Bone marrow (tissue), 2 donors: Measurements from ENCODE around the gene NAPEPLD.
"Not testable (repeated sequence)": the region's sequence is repeated elsewhere in the genome, so short reads cannot be mapped to it uniquely, and the experiment has no call there.

Source experiments
- DNase-seq, 2 donors: peaks; one replicate each; lab custom pipeline; 2025; lab: John Stamatoyannopoulos, UW

Gene NAPEPLD

DNA sequence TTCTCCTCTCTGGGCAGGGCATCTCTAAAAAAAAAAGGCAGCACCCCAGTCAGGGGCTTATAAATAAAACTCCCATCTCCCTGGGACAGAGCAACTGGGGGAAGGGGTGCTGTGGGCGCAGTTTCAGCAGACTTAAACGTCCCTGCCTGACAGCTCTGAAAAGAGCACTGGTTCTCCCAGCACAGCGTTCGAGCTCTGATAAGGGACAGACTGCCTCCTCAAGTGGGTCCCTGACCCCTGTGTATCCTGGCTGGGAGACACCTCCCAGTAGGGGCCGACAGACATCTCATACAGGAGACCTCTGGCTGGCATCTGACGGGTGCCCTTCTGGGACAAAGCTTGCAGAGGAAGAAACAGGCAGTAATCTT, 42.2 kb downstream of the NAPEPLD start:
- DNase-seq = not testable (repeated sequence)

DNA sequence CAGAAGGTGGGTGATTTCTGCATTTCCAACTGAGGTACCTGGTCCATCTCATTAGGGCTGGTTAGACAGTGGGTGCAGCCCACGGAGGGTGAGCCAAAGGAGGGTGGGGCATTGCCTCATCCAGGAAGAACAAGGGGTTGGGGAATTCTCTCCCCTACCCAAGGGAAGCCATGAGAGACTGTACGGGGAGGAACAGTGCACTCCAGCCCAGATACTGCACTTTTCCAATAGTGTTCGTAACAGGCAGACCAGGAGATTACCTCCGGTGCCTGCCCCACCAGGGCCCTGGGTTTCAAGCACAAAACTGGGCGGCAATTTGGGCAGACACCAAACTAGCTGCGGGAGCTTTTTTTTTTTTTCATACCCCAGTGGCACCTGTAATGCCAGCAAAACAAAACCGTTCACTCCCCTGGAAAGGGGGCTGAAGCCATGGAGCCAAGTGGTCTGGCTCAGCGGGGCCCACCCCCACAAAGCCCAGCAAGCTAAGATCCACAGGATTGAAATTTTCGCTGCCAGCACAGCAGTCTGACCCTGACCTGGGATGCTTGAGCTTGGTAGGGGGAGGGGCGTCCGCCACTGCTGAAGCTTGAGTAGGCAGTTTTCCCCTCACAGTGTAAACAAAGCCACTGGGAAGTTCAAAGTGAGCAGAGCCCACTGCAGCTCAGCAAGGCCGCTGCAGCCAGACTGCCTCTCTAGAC, 42.7 kb downstream of the NAPEPLD start:
- DNase-seq = no peak

DNA sequence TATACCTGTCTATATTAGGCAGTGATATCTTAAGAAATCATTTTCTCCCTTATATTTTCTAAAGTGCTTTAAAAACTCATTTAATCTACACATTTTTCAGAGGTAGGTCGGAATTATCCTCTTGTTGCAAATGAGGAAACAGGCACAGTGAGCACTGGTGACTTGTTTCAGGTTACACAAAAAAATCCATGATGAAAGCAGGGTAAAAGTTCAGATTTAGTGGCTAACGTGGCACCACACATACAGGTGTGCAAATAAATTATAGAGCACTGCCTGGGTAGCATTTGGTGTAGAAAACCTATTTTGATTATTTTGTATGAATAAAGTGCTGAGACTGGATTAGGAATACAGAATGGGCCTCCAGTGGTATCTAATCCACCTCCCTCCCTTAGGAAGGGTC, 47.4 kb downstream of the NAPEPLD start:
- DNase-seq = no peak

DNA sequence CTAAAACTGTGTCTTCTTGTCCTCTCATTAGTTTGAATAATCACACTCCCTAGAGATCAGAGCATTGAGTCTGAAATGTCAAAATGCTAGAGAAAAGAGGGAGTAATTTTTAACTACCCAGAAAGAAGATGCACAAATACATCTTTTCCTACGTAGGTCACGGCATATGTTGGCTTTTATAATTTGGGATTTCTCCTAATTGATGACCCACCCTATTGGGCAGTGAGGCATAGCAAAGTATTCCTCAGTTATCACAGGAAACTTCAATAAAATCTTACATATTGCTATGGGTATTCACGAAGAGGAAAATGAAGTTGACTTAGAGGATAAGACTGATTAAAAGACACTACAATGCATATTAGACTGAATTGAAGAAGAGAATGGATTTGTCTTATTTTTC, 48.6 kb downstream of the NAPEPLD start:
- DNase-seq = no peak

DNA sequence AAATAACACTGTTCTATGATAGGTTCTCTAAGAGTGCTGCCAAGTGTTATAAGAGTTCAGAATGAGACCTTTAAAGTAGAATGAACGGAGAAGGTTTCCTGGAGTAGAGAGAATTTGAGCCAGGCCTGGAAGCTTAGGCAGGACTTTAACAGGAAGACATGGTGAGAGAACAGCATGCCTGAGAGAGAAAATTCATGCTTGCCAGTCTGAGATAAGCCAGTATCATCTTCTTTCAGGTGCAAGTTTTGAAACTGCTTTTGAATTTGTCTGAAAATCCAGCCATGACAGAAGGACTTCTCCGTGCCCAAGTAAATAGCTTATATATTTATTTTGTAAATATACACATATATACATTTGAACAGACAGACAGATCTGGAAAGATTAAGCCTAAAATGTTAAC, 51.9 kb downstream of the NAPEPLD start:
- no peak for DNase-seq

DNA sequence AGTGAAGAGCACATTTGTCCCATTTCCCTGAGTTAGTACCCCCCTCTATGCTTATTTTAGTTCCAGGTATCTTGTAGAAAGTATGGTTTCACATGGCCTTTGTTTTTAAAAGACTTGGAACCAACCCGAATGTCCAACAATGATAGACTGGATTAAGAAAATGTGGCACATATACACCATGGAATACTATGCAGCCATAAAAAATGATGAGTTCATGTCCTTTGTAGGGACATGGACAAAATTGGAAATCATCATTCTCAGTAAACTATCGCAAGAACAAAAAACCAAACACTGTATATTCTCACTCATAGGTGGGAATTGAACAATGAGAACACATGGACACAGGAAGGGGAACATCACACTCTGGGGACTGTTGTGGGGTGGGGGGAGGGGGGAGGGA, 53.3 kb downstream of the NAPEPLD start:
- DNase-seq = not testable (repeated sequence)

DNA sequence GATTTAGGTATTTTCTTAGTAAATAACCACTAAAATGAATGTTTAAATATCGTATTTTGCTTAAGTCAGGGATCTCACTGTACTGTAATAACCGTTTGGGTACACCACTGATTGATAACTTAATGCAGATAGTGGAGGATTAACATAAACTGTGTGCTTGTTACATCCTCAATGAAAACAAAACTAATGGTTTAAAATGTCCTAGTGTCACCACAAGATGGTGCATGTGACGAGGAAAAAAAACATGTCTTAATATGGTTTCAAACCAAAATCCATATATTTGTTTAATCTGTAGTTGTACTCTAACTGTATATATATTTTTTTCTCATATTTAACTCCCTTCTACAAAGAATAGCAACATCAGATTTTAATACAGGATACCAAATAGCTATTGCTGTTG, 54.8 kb downstream of the NAPEPLD start:
- no peak for DNase-seq

DNA sequence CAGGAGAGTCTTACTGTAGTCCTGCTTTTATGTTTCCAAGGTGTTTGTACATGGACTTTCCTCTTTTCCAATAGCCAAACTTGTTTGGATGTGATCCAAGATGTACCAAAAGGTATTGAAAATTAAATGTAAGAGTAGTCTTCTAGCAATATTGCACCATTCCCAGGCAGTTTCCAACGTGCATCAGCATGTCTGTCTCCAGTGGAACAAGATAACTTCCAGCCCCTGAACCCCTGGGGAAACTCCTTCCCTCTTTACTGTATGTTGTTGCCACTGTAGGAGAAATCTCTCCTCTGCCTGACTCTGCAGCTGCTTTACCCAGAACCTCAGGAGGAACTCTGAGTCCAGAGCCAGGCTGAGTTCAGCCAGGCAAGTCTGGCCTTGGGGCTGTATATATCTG, 55.5 kb downstream of the NAPEPLD start:
- no peak for DNase-seq

DNA sequence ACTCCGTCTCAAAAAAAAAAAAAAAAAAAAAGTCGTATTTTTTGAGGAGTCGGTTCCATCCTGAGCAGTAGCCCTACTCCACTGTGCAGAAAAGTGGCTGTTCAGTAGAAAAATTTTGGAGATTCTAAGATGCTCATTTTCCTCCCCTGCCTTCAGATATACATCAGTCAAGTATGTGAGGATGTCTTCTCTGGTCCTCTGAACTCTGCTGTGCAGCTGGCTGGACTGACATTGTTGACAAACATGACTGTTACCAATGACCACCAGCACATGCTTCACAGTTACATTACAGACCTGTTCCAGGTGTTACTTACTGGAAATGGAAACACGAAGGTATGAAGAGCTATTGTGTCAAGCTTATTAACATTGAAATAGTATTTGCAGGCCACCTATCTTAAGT, 56.6 kb downstream of the NAPEPLD start:
- DNase-seq = not testable (repeated sequence)

DNA sequence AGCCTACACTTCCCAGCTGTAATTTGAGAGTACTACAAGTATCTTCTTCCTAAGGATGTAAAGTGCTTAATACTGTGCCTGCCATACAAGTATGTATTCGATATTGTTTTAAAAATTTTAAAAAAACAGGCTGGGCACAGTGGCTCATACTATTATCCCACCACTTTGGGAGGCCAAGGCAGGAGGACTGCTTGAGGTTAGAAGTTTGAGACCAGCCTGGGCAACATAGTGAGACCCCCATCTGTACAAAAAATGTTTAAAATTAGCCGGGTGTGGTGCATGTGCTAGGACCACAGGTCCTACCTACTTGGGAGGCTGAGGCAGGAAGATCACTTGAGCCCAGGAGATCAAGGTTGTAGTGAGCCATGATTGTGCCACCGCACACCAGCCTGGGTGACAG, 65.7 kb downstream of the NAPEPLD start:
- no peak for DNase-seq

DNA sequence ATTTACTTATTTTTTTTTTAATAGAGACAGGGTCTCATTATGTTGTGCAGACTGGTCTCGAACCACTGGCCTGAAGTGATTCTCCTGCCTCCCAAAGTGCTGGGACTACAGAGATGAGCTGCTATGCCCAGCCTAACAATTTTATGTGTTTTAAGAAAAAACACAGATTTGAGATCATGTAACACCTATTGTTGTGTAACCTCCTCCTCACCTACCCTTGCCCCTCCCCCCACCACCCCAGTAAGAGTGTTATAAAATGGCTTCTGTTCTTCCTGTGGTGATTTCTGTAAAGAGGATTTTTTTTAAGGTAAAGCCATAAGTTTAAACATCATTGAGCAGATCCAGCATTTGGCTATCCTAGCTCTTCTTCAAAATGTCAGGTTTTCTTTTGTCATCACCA, 66.4 kb downstream of the NAPEPLD start:
- no peak for DNase-seq

DNA sequence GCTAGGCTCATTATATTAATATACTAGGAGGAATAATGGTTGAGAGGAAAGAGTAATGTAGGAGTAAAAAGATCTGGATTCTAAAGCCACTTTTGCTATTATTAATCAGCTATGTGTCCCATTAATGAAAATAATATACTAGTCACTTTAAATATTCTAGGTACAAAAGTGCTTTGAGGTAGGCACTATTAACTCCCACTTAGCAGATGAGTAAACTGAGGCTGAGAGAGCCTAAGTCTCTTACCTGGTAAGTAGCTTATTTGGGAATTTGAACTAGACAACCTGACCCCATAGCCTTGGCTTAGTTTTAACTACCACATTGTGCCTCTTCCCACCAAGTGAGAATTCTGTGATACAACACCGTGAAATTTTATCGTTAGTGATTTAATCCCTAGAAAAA, 68.0 kb downstream of the NAPEPLD start:
- no peak for DNase-seq

DNA sequence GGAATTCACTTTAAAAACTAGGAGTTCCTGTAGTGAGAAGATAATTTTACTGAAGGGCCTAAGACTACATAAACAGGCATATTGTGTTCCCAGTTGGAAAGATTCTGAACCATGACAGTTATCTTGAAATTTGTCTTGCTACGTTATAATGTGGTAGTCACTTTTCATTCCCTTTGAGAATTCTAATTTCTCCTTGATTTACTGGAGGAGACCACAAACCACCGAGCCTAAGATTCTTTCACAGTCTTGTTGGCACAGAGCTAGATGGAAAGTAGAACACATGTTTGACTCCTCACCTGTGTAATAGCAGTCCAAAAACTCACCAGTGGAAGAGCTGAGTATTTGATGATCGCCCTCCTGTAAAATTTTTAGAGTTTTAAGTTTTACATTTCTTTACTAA, 69.1 kb downstream of the NAPEPLD start:
- no peak for DNase-seq

DNA sequence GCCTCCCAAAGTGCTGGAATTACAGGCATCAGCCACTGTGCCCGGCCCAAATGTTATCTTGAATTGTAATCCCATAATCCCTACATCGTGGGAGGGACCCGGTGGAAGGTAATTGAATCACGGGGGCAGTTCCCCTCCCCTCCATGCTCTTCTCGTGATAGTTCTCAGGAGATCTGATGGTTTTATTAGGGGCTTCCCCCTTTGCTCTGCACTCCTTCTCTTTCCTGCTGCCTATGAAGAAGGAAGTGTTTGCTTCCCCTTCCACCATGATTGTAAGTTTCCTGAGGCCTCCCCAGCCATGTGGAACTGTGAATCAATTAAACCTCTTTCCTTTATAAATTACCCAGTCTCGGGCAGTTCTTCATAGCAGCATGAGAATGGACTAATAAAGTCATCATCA, 70.7 kb downstream of the NAPEPLD start:
- not testable (repeated sequence) for DNase-seq

DNA sequence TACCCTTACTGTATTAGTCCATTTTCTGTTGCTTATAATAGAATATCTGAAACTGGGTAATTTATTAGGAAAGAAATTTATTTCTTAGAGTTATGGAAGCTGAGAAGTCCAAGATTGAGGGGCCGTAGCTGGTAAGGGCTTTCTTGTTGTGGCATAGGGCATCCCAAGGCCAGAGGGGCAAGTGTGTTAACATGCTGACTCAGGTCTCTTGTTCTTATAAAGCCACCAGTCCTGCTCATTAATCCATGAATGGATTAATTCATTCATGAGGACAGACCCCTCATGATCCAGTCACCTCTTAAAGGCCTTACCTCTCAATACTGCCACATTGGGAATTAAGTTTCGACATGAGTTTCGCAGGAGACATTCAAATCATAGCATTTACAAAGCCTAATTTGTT, 71.6 kb downstream of the NAPEPLD start:
- no peak for DNase-seq

DNA sequence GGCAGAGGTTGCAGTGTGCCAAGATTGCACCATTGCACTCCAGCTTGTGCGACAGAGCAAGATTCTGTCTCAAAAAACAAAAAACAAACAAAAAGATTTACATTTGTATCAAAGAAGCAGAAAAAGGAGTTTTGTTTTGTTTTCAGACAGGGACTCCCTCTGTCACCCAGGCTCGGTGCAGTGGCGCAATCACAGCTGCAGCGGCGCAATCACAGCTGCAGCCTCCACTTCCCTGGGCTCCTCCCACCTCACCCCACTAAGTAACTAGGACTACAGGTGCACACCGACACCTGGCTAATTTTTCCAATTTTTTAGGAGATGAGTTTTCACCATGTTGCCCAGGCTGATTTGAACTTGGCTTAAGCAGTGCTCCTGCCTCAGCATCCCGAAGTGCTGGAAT, 72.1 kb downstream of the NAPEPLD start:
- no peak for DNase-seq

DNA sequence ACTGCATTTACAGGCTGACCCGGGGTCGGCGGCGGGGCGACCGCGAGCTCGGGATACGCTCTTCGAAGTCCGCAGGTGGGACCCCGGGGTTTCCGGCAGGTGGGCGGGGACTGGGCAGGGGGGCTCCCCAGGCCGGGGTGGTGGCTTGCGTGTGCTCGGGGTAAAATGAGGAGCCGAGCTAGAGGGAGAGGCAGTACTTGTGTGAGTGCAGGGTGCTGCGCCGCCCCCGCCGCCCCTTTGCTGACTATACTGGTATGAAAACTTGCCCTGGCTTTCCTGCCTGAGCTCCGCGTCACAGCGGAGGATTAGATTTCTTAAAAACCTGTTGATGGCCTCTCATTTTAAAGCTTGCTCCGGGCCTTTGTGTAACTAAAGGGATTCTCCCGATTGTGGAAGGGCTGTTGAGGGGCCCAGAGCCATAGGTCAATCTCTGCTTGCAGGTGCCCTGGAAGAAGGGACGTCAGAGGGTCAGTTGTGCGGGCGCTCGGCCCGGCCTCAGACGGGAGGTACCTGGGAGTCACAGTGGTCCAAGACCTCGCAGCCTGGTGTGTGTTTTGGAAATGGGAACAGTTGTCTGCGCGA, 73.5 kb downstream of the NAPEPLD start:
- peak; percentile 35 to 45 for DNase-seq

DNA sequence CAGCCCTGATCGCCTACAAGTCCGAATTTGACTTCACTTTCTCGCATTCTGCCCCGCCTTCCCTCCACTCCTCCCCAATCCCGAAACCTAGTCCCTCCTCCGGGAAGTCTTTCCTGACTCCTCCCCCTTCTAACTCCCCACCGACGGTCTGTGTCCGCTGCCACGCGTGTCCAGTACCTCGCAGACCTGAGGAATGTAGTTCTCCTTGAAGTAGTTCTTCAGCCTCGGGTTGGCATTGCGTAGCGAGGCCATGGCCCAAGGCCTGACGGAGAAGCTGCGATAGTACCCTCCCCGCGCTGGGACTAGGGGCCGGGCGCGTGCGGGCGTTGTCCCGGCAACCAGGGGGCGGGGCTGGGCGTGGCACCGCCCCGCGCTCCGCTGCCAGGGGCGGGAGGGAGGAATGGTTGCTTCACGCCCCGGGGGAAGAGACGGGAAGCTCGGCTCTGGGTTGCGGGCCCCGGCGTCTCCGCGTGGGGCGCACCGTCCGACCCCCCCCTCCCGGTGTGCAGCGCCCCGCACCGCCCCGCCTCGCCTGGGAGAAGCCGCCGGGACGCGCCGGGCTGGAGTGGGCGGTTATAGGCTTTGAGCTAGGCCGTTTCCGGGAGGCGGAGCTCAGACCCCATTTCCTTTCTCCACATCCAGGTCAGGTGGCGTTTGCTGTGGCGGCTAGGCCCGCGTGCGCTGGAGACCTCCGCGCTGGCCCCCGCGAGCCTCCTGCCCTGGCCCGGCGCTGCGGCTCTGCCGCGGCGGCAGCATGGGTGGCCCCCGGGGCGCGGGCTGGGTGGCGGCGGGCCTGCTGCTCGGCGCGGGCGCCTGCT, 74.2 kb downstream of the NAPEPLD start, which contains the start of the genes ARMC10 and FBXL13:
ARMC10 (plus strand) TSS at position 622 of the 818 bp plus-strand sequence; CDS start at position 755, 133 bp downstream.
FBXL13 (minus strand) TSS at position 278 of the 818 bp plus-strand sequence.
- DNase-seq = peak; percentile 74 to 82

DNA sequence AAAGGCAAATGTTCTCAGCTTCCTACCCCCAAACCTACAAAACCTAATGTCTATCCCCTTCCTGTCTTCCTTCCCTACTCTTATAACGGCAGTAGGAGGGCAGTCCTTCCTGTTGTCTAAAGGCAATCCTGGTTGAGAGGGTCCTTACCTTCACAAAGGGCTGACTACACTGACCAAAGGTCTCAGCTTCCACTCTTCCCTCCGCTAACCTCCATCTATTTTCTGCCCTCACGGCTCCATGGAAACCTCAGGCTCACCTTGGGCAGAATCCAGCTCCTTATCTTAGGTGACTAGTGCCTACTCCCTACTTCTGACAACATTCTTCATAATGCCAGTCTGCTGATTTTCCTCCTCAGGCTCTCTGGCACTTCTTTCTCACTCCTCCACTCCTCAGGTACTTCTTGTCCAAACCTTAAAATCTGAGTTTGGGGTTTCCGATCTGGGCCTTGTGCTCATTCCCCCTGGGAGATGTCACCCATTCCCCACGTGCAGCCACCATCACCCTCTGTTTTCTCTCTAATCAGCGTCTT, 74.8 kb downstream of the NAPEPLD start:
- no peak for DNase-seq

DNA sequence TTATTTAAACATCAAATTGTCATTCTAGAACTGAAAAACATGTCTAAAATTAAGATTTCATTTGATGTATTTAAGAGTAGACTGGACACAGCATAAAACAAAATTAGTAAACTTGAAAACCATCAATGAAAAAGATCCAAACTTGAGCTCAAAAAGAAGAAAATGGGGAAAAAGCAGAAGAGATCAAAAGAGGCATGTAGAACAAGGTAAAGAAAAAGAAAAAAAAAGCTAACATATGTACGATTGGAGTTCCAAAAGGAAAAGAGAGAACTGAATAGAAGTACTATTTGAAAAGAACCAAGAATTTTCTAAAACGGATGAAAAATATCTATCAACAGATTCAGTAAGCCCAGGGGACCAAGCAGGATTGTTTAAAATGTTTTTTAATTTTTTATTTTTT, 77.9 kb downstream of the NAPEPLD start:
- DNase-seq = no peak

DNA sequence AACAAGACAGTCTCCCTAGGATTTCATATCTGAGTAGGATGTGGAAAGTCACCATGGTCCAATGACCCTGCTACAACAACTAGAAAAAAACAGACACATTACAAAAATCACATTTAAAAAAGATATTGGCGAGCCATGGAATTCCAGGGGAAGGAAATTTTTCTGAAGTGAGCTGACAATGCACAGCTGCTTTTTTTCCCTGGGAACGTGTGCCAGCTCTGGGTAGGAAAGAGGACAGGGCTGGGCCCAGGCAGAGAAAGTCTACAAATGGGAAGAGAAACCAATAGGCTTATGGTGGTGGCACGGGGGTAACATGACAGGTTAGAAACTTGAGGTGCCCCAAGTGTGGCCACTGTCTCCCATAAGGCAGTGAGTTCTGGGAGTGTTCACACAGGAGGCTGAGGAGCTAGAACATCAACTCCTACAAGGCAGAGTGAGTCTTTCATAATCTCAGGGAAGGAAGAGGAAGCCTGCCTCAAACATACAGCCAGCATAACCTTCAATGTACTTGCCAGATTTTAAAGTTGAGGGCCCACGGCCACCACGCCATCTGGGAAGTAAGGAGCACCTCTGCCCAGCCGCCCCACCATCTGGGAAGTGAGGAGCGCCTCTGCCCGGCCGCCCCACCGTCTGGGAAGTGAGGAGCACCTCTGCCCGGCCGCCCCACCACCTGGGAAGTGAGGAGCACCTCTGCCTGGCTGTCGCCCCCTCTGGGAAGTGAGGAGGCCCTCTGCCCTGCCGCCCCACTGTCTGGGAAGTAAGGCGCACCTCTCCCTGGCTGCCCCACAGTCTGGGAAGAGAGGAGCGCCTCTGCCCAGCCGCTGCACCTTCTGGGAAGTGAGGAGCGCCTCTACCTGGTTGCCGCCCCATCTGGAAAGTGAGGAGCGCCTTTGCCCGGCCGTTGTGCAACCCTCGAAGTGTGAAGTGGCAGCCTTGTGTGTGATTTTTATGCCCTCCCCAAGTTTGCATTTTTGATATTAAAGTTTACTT, 80.2 kb downstream of the NAPEPLD start:
- no peak for DNase-seq

DNA sequence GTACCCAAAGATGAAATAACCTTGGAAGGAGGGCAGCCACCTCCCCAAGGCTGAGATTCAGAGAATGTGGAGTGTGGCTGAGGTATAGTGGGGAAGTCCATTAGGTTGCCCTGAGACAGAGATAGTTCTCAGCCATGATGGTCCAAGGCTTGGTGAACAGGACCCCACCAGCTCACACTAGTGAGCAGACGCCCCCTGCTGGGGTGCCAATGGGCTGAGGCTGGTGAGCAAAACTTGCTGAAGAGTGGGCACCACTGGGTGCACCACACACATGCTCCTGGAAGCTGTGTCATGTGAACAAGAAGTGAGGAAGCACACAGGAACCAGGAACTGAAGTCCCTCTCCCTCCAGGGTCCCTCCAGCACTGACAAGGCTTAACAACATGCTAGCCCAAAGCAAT, 83.2 kb downstream of the NAPEPLD start:
- DNase-seq = peak; percentile 2 to 62
